Activated B cell treated with CpG ODN at 0.5 μM for 24 hours (primary cell): ENCODE measurements around the gene SLC45A3. TPM values are rescaled to one million over a fixed set of nuclear protein-coding genes. Genes with fewer than 3 reads are reported as not detected.

Experiments
- ATAC-seq: fragments of 200-7000 bp; cut with Tn5 transposase; one replicate; pipeline ENCODE4 v1.10.0; 2021; ENCODE audit warnings: low read depth, mild to moderate bottlenecking, moderate library complexity
- CTCF ChIA-PET: fragments of 350-600 bp; sonication (Branson Sonifier 250); formaldehyde crosslinking; loops from one replicate; lab custom pipeline; 2021; ENCODE audit warnings: antibody characterized with exemption; lab: Charles Lee
- POLR2A ChIA-PET: fragments of 350-600 bp; sonication (Branson Sonifier 250); formaldehyde crosslinking; loops from one replicate; lab custom pipeline; 2021; ENCODE audit warnings: antibody characterized with exemption; lab: Charles Lee
- DNase-seq: peaks from one replicate; pipeline ENCODE4 v3.0.0; 2022
- H3K27ac Mint-ChIP-seq: one replicate; pipeline ENCODE4 v1.8.0; 2020; ENCODE audit warnings: mixed read lengths
- H3K27me3 Mint-ChIP-seq: one replicate; pipeline ENCODE4 v1.8.0; 2021; ENCODE audit warnings: mixed read lengths
- H3K36me3 Mint-ChIP-seq: one replicate; pipeline ENCODE4 v1.8.0; 2021; ENCODE audit warnings: low read depth, mixed read lengths
- H3K4me1 Mint-ChIP-seq: one replicate; pipeline ENCODE4 v1.8.0; 2021; ENCODE audit warnings: mixed read lengths
- H3K4me3 Mint-ChIP-seq: one replicate; pipeline ENCODE4 v1.8.0; 2020; ENCODE audit warnings: mild to moderate bottlenecking, mixed read lengths
- H3K9me3 Mint-ChIP-seq: one replicate; pipeline ENCODE4 v1.8.0; 2020; ENCODE audit warnings: mixed read lengths
- CTCF ChIP-seq: fragments of 200-600 bp; IDR thresholded peaks from one replicate; pipeline ENCODE4 v1.8.0; 2022; ENCODE audit warnings: antibody characterized with exemption, mild to moderate bottlenecking
- intact Hi-C: fragments of 100-400 bp; cut with micrococcal nuclease; formaldehyde crosslinking; loops from one replicate; pipeline ENCODE4 v1.15.1; 2024
- total RNA-seq: library from RNA; stranded (reverse); gene quantifications from 2 replicates; pipeline ENCODE4 v1.2.3, GENCODE V29; 2022

Gene SLC45A3
- total RNA-seq, 1 donor from 2014 or later: 7.4 TPM

- DNase-seq (no peak), ATAC-seq (no peak)
- intact Hi-C loops: no loop called here
- ChIA-PET CTCF (interaction anchor here (5.0 kb wide), 1 partner anchor 16 kb away, joined by 31 read pairs; no protein-coding TSS in a partner anchor), POLR2A (no interaction called here)
- no peak overlapping the region for H3K4me3 Mint-ChIP-seq
- peaks cover 44% of the 10 kb centered on the region for H3K4me1 Mint-ChIP-seq
- H3K9me3 Mint-ChIP-seq: no peaks in the 10 kb centered on the region
- H3K27ac Mint-ChIP-seq: peak overlapping the region; percentile 16
- H3K27me3 Mint-ChIP-seq: peaks cover 2% of the 10 kb centered on the region
- no peak for TF ChIP-seq CTCF
- no peaks in the 10 kb centered on the region for H3K36me3 Mint-ChIP-seq
These were observed 5.1 kb downstream of the SLC45A3 start for GRCh38 chr1:205675247-205675646.

- intact Hi-C loops: no loop called here
- H3K27ac Mint-ChIP-seq: no peak overlapping the region
- no peaks in the 10 kb centered on the region for H3K9me3 Mint-ChIP-seq
- CTCF ChIA-PET: interaction anchor here (1.0 kb wide), 1 partner anchor 81 kb away, joined by 3 read pairs; no protein-coding TSS in a partner anchor
- no peaks in the 10 kb centered on the region for H3K36me3 Mint-ChIP-seq
- no peak overlapping the region for H3K4me3 Mint-ChIP-seq
- ATAC-seq: no peak
- H3K4me1 Mint-ChIP-seq: peaks cover 56% of the 10 kb centered on the region
- no peaks in the 10 kb centered on the region for H3K27me3 Mint-ChIP-seq
- POLR2A ChIA-PET: no interaction called here
- no peak for TF ChIP-seq CTCF
- DNase-seq: no peak
These were observed 7.3 kb downstream of the SLC45A3 start for GRCh38 chr1:205672970-205673369.

GRCh38 chr1:205672395-205672889 lies 7.9 kb downstream of the SLC45A3 start:
- peaks cover 60% of the 10 kb centered on the region for H3K4me1 Mint-ChIP-seq
- intact Hi-C loops: no loop called here
- H3K36me3 Mint-ChIP-seq: no peaks in the 10 kb centered on the region
- ChIA-PET CTCF (interaction anchor here (1.0 kb wide), 1 partner anchor 80 kb away, joined by 3 read pairs; no protein-coding TSS in a partner anchor), POLR2A (no interaction called here)
- ATAC-seq (no peak), DNase-seq (no peak)
- no peaks in the 10 kb centered on the region for H3K27me3 Mint-ChIP-seq
- no peak for TF ChIP-seq CTCF
- peak overlapping the region; percentile 50 for H3K27ac Mint-ChIP-seq
- H3K4me3 Mint-ChIP-seq: no peak overlapping the region
- H3K9me3 Mint-ChIP-seq: no peaks in the 10 kb centered on the region

- ChIA-PET POLR2A (interaction anchor here (0.9 to 4.9 kb wide), 8 partner anchors 9 to 357 kb away, joined by 3 to 62 read pairs (median 23); partner anchors contain the start of genes ELK4, NUCKS1, RAB29 and SLC45A3), CTCF (interaction anchor here (0.6 to 18.8 kb wide), 5 partner anchors 12 to 306 kb away, joined by 3 to 628 read pairs (median 7); partner anchors contain the start of gene RAB29)
- Mint-ChIP-seq H3K9me3 (no peaks in the 10 kb centered on the region), H3K27me3 (no peaks in the 10 kb centered on the region), H3K36me3 (no peaks in the 10 kb centered on the region), H3K27ac (peak overlapping the region; percentile 65), H3K4me3 (peak overlapping the region; percentile 7), H3K4me1 (peaks cover 69% of the 10 kb centered on the region)
- intact Hi-C loops: no loop called here
- DNase-seq (no peak), ATAC-seq (no peak)
- TF ChIP-seq CTCF: no peak
These were observed 9.5 kb downstream of the SLC45A3 start for GRCh38 chr1:205670611-205671430.

- peaks cover 76% of the 10 kb centered on the region for H3K4me1 Mint-ChIP-seq
- CTCF ChIA-PET: interaction anchor here (2.1 to 18.8 kb wide), 5 partner anchors 8 to 105 kb away, joined by 7 to 628 read pairs (median 9); partner anchors contain the start of genes RAB29 and SLC45A3
These were observed 10.2 kb downstream of the SLC45A3 start for GRCh38 chr1:205670150-205670446.

More at GRCh38 chr1:205670150-205670446, 10.2 kb downstream of the SLC45A3 start:
- DNase-seq (no peak), ATAC-seq (no peak)
- H3K4me3 Mint-ChIP-seq: peak overlapping the region; percentile 80
- H3K27me3 Mint-ChIP-seq: no peaks in the 10 kb centered on the region
- peak overlapping the region; percentile 93 for H3K27ac Mint-ChIP-seq
- no peak for TF ChIP-seq CTCF
- no peaks in the 10 kb centered on the region for H3K9me3 Mint-ChIP-seq
- H3K36me3 Mint-ChIP-seq: no peaks in the 10 kb centered on the region
- intact Hi-C loops: no loop called here
- POLR2A ChIA-PET: interaction anchor here (0.6 to 4.9 kb wide), 11 partner anchors 10 to 356 kb away, joined by 3 to 62 read pairs (median 18); partner anchors contain the start of genes ELK4, NUCKS1, RAB29 and SLC45A3
